Endodermal cell (in vitro differentiated cells): ENCODE measurements around the gene ARID3C. TPM values are rescaled to one million over a fixed set of nuclear protein-coding genes. Genes with fewer than 3 reads are reported as not detected.
A peak's percentile ranks its signal among the peaks of the same experiment; 100 is the strongest.

Source experiments
- DNase-seq: peaks from one replicate; pipeline ENCODE4 v3.0.0-alpha.2; 2017
- H3K27ac ChIP-seq: 2 replicates; pipeline ENCODE4 v1.5.1; 2013; ENCODE audit warnings: mild to moderate bottlenecking, low read depth, low read length, moderate library complexity
- H3K27me3 ChIP-seq: 2 replicates; pipeline ENCODE4 v1.6.1; 2013; ENCODE audit warnings: mild to moderate bottlenecking, low read length, moderate library complexity; ENCODE audit not compliant: insufficient read depth, control insufficient read depth, poor library complexity, severe bottlenecking
- H3K36me3 ChIP-seq: 2 replicates; pipeline ENCODE4 v1.7.0; 2013; ENCODE audit warnings: mild to moderate bottlenecking, low read length, moderate library complexity; ENCODE audit not compliant: control insufficient read depth, insufficient read depth
- H3K4me1 ChIP-seq: one replicate; pipeline ENCODE4 v1.7.0; 2013; ENCODE audit warnings: low read length; ENCODE audit not compliant: control insufficient read depth, insufficient read depth
- H3K4me3 ChIP-seq: 2 replicates; pipeline ENCODE4 v1.5.1; 2013; ENCODE audit warnings: mild to moderate bottlenecking, low read length, moderate library complexity
- H3K9ac ChIP-seq: 2 replicates; pipeline ENCODE4 v1.6.1; 2013; ENCODE audit warnings: mild to moderate bottlenecking, low read length, moderate library complexity; ENCODE audit not compliant: poor library complexity, severe bottlenecking; ENCODE audit errors: extremely low read depth
- H3K9me3 ChIP-seq: 2 replicates; pipeline ENCODE4 v1.6.1; 2013; ENCODE audit warnings: mild to moderate bottlenecking, low read length, moderate library complexity; ENCODE audit not compliant: control insufficient read depth
- H3K27ac Mint-ChIP-seq: 2 replicates; pipeline ENCODE4 v1.8.0; 2020; ENCODE audit warnings: mixed read lengths
- H3K27me3 Mint-ChIP-seq: 2 replicates; pipeline ENCODE4 v1.8.0; 2021; ENCODE audit warnings: mild to moderate bottlenecking, mixed read lengths; ENCODE audit not compliant: insufficient read depth
- H3K36me3 Mint-ChIP-seq: 2 replicates; pipeline ENCODE4 v1.8.0; 2020; ENCODE audit warnings: low read depth, mixed read lengths
- H3K4me1 Mint-ChIP-seq: 2 replicates; pipeline ENCODE4 v1.8.0; 2020; ENCODE audit warnings: mixed read lengths
- H3K4me3 Mint-ChIP-seq: 2 replicates; pipeline ENCODE4 v1.8.0; 2020; ENCODE audit warnings: mild to moderate bottlenecking, moderate library complexity, mixed read lengths
- H3K9me3 Mint-ChIP-seq: 2 replicates; pipeline ENCODE4 v1.8.0; 2020; ENCODE audit warnings: mild to moderate bottlenecking, mixed read lengths
- CTCF ChIP-seq: fragments of 200-600 bp; sonication (generic); conservative IDR thresholded peaks from 2 replicates; pipeline ENCODE4 v1.5.0; 2021; ENCODE audit warnings: antibody characterized with exemption, mild to moderate bottlenecking
- WGBS, 2 experiments: methylation state at CpG; one replicate each; pipeline versions ENCODE4 v1.1.5 to v1.1.7; 2013; ENCODE audit warnings: missing lambda C conversion rate in 2 of 2, mixed read lengths in 1 of 2; ENCODE audit not compliant: insufficient coverage in 1 of 2, insufficient read length in 1 of 2; 5-methylcytosine and 5-hydroxymethylcytosine counted together
- total RNA-seq, 2 donors: library from RNA; stranded (reverse); fragmentation: NEBNext Ultra II Directional in 1 of 2; extraction: Animal tissue kit (Norgen Biotek cat#: 25700) in 1 of 2; gene quantifications; 2 replicates in 1 of 2; 3 replicates in 1 of 2; pipeline ENCODE4 v1.2.1, GENCODE V29; 2021

The ARID3C gene
- total RNA-seq, 2 donors from 2014 or later = 0.31 to 0.80 TPM

- Histone ChIP-seq H3K4me3 (no peak overlapping the region), H3K27me3 (no peaks in the 10 kb centered on the region), H3K36me3 (no peaks in the 10 kb centered on the region), H3K4me1 (peaks cover 11% of the 10 kb centered on the region), H3K9ac (no peak overlapping the region), H3K9me3 (no peaks in the 10 kb centered on the region), H3K27ac (no peak overlapping the region)
- no peak for TF ChIP-seq CTCF
- Mint-ChIP-seq H3K36me3 (no peaks in the 10 kb centered on the region), H3K9me3 (no peaks in the 10 kb centered on the region), H3K4me1 (peaks cover 20% of the 10 kb centered on the region), H3K27me3 (peaks cover 6% of the 10 kb centered on the region), H3K4me3 (no peak overlapping the region), H3K27ac (no peak overlapping the region)
- no peak for DNase-seq
Measured at GRCh38 chr9:34663303-34663605, 34.4 kb upstream of the ARID3C start.

- H3K4me1 ChIP-seq = peaks cover 11% of the 10 kb centered on the region
- no peak within 1 kb of the TSS for H3K27ac ChIP-seq
- Mint-ChIP-seq H3K9me3 (no peaks in the 10 kb centered on the region), H3K27me3 (peaks cover 6% of the 10 kb centered on the region), H3K36me3 (no peaks in the 10 kb centered on the region), H3K4me1 (peaks cover 15% of the 10 kb centered on the region), H3K4me3 (no peak within 1 kb of the TSS), H3K27ac (no peak within 1 kb of the TSS)
- H3K4me3 ChIP-seq = no peak within 1 kb of the TSS
- 95% methylated on average over 4 of the region's 4 CpGs; no CpG with 5 or more reads in 1 of the 2 experiments for WGBS, 2 experiments
- no peak for TF ChIP-seq CTCF
- H3K9me3 ChIP-seq = no peaks in the 10 kb centered on the region
- H3K27me3 ChIP-seq = no peaks in the 10 kb centered on the region
- H3K36me3 ChIP-seq = no peaks in the 10 kb centered on the region
- no peak within 1 kb of the TSS for H3K9ac ChIP-seq
- no peak for DNase-seq
Measured at GRCh38 chr9:34662526-34663302, 33.8 kb upstream of the ARID3C start, which contains the start of gene CCL27. Gene CCL27, minus strand, starts transcription at chr9:34662657. Its CDS starts 24 bp downstream, at chr9:34662633.

- H3K4me3 ChIP-seq = no peak overlapping the region
- no peak for DNase-seq
- H3K36me3 ChIP-seq = no peaks in the 10 kb centered on the region
- peaks cover 22% of the 10 kb centered on the region for H3K4me1 Mint-ChIP-seq
- H3K36me3 Mint-ChIP-seq = no peaks in the 10 kb centered on the region
- H3K4me3 Mint-ChIP-seq = no peak overlapping the region
- no peaks in the 10 kb centered on the region for H3K9me3 Mint-ChIP-seq
- TF ChIP-seq CTCF = peak; percentile 30
- no peak overlapping the region for H3K27ac ChIP-seq
- H3K27ac Mint-ChIP-seq = no peak overlapping the region
- H3K4me1 ChIP-seq = peaks cover 4% of the 10 kb centered on the region
- peaks cover 9% of the 10 kb centered on the region for H3K27me3 Mint-ChIP-seq
- no peak overlapping the region for H3K9ac ChIP-seq
- H3K9me3 ChIP-seq = no peaks in the 10 kb centered on the region
- 92 to 93% methylated on average over 7 to 8 of the region's 8 CpGs for WGBS, 2 experiments
- no peaks in the 10 kb centered on the region for H3K27me3 ChIP-seq
Measured at GRCh38 chr9:34659592-34660253, 30.9 kb upstream of the ARID3C start.
